GM21723 (cell line): Measurements from ENCODE around the gene DIAPH2.

Experiments used
- ATAC-seq: cut with Tn5 transposase; IDR thresholded peaks from one replicate; pipeline ENCODE4 v1.9.1; 2021; ENCODE audit warnings: mild to moderate bottlenecking, moderate library complexity; ENCODE audit not compliant: unreplicated experiment

DIAPH2 gene

DNA sequence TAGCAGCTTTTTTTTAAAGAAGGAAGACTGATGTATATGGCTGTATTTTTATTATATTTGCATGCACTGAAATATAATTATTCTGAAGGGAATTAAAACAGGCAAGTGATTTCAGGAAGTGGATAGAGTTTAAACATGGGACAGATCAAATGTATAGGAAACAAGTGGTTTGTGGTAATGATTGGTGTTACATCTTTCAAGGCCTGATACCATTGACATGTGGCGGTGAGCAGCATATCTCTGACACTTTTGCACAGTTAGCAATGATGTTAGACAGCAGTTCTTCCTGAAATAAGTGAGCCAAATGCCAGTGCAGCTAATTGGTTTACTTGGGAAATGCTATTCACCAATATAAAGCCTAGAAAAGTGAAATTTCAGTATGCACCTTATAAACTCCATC, 471.2 kb downstream of the DIAPH2 start:
- no peak for ATAC-seq

DNA sequence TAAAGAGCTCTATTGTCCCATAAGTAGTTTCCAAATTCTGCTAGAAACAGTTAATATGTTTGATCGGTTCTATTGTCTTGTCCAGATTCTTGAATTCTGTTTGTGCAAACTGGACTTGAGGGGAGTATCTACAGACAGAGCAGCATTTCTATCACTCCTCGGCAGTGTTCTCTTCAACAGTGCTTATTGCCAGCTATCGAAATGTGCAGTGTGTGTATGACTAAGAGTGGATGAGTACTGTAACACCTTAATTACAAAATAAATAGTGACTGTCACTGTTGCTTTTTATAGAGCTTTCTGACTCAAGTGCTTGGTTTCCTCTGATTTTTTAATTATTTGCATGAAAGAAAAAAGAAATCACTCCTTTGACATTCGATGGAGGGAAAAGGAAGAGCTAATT, 473.6 kb downstream of the DIAPH2 start:
- ATAC-seq: no peak

DNA sequence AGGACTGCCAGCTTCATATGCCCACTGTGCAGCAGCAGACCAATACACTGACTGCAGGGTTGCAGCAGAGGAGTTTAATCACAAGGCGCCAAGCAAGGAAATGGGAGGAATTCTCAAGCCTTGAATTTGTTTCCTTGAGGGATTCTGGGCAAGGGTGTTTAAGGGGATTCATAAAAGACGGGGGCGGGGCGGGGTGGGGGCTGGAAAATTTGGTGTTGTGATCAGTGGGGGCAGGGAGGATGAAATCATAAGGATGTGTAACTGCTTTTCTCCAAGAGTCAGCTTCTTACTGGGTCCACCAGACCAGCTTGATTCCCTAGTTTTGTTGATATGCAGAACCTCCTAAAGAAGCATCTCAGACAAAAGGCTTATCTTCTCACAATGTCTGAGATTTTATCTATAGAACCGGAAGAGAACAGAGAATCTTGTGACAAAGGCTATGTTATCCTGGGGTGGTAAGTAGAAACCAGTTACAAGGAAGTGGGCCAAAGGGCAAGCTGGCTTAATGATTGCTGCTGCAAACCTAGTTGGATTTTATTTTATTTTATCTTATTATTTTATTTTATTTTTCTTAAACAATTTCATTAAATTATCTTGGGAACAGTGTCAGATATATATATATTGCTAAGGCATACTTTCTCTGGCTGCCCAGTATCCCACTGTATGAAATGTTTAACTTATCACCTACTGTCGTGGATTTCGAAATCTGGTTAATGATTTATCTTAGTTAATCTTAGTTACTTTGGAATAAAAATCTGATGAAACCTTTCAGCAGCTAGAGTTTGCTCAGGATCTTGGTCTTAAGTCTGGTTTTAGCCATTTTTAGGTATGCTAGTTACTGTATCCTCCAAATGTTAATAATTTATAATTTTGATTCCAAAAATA, 475.5 kb downstream of the DIAPH2 start:
- no peak for ATAC-seq

DNA sequence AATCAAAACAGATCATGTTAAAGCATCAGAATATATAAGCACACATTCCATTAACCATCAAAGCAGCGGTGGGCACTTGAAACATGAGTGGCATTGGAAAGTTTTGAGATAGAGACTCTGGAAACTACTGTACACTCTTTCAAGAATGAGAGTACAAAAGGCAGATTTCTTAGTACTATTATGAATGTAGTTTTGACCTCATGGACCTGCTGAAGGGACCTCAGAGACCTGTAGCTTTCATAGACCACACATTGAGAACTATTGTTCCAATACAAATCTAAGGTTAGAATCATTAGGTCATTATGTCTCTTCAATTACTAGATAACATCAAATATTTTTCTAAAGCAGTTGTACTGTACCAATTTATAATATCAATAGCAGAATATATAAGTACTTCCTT, 482.7 kb downstream of the DIAPH2 start:
- no peak for ATAC-seq

DNA sequence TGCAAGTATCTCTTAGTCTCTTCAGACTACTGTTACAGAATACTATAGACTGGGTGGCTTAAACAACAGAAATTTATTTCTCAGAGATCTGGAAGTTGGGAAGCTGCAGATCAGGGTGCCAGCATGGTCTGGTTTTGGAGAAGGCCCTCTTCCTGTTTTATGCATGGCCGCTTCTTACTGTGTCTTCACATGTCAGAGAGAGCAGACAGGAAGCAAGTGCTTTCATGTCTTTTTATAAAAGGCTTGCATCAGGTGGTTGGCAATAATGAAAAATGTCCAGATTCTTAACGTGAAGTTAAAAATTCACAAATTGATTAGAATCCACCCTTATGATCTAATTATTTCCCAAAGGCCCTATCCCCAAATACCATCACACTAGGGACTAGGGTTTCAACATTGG, 484.0 kb downstream of the DIAPH2 start:
- peak; percentile 70 for ATAC-seq

DNA sequence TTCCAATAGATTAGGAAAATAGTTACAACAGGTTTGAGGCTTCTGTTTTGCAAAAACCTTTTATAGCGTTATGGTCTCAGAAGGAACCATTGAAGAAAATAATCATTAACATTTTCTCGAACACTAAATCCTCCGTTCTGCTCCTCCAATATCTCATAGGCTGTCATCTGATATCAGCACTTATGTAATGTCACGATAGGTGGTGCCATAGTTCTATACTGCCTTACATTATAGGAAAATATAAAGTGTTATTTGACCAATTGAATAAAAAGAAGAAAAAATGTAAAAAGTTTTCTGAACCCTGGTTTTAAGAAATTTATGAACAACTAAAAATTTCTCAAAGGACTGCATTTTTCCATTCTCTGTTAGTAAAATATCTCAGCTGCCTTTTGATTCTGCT, 490.5 kb downstream of the DIAPH2 start:
- ATAC-seq: no peak

DNA sequence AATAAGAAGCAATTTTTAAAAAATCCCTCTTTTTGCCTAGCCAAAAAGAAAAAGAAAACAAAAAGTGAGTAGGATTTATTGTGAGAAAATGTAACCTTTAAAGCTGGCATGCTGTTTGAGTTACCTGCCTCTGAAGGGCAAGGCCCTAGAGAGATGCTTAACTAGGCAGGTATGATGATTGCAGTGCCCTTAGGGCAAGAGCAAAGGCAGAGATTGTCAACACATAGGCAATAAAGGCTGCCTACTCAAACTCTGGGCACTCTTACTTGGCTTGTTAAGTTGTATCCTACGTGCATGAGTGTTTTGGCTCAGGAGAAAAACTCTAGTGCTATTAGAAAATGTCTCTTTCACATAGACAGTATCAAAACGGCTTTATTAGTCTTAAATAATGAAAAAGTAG, 505.0 kb downstream of the DIAPH2 start:
- no peak for ATAC-seq

DNA sequence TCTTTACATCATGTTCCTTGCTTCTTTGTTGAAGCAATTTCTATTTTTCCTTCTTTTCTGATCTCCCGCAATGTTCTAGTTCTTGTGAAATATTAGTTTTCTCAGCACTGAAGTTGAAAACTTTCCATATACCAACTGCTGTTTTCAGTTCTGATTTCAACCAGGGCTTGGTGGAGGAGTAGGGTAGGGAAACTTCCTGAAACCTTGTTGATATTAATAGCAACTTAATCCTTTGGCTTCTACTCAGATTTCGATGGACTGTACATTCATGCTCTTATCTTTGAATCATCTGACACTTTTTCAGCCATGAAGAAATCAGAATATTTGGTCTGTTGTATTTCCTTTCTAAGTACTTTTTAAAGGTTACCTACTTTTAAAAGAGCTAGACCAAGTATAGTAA, 514.9 kb downstream of the DIAPH2 start:
- ATAC-seq: no peak

DNA sequence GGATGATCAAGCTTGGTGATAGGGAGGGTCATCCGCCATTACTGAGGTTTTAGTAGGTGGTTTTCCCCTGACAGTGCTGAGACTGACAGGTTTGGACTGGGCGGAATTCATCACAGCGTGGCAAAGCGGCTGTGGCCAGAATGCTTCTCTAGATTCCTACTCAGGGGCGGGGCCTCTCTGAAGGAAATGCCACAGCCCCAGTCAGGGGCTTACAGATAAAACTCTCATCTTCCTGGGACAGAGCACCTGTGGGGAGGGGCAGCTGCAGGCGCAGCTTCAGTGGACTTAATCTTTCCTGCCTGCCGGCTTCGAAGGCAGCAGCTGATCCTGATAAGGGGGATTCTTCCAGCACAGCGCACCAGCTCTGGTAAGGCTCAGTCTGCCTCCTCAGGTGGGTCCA, 515.8 kb downstream of the DIAPH2 start:
- ATAC-seq: no peak

DNA sequence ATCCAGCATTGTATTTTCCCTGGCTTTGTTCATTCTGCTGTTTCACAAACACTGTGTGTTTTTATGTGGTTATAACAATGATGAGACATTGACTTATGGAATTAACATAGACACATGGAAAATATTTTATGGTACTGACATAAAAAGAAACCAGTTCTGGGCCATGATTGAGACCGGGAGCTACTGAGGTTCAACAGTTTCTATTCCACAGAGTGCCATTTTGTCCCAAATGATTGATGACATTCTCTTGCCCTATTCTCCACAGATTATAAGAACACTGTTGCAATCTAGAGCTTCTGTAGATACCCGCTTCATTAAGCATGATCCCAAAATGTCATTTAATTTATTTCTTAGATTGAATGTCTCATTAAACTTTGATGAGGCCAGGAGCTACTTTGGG, 525.9 kb downstream of the DIAPH2 start:
- no peak for ATAC-seq

DNA sequence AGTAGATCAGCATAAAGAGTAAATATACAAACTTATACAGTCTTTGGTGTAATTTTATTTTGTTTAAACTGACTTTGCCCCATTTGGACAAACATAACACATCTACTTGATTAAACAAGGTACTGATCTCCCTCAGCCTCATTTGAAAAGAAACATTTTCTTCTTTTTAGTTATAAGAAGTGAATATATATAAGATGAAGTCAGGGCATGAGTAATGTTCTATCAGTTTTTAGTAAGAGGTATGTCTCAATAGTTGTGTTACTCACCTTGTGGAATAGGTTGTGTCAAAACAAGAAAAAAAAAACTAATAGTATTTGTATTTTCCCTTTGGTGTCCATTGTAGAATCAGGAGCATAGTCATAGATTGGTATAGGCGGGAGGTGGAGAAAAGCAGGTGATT, 526.4 kb downstream of the DIAPH2 start:
- no peak for ATAC-seq

DNA sequence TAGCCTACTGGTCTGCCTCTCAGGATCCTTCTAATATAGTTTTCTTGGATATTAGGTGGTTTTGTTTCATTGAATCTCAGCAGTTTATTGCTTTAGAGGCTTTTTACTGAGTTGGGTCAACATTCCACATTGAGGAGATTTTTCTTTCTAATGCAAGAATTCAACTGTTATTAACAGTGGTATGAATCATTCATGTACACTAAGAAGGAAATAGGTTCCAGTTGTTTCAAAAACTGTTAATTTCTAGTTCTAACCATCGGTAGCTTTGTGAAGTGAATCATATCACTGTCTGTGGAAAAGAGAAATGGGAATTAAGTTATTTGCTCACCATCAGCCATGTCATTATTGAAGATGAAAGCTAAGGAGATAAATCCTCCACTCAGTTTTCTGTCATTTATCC, 530.5 kb downstream of the DIAPH2 start:
- no peak for ATAC-seq

DNA sequence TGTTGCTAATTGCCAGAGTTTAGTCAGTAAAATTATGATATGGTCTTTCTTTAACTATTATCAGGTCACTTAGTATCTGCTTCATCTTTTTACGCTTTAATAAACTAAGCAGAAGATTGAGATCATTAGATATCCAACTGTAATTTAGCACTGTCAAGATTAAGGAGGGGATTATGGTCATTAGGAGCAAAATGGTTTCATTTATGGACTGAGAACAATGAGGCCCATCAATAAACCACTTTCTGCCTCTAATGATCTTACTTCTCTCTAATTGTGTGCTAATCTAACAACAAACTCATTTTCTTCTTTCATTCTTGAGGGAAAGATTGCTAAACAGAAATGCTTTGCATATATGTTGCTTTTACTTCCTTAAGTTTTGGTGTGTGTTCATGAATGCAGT, 539.5 kb downstream of the DIAPH2 start:
- no peak for ATAC-seq

DNA sequence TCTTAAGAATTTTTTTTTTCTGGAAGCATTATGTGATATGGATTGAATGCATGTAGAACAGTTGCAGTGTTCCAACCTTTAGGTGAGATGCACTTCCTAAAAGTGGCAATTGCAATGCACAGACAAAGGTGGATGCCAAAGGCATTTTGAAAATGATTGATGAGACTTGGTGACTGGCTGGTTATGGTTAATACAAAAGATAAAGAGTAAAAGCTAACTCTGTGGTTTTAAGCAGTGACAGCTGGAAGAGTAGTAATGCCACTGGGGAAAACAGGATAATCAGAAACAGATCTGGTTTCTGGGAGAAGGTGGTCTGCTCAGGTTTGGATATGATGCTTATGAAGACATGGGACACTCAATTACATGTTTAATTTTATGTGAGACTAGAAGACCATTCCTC, 544.7 kb downstream of the DIAPH2 start:
- no peak for ATAC-seq

DNA sequence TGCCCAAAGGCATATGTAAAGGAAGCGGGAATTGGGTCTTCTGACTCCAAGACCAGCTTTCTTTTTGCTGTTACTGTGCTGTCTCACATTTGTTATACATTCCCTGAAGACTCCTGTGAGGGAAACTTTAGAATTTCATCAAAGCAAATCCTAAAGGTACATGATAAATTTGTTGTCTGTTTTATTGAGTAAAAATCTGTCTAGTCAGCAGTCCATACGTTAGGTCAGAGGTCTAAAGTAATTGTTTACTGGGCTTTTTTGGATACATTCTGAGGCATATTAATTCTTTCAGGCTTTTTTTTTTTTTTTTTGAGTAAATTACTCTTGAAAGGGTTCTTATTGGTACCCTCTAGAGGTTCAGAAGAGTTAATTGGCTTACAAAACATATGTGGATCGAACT, 546.3 kb downstream of the DIAPH2 start:
- no peak for ATAC-seq

DNA sequence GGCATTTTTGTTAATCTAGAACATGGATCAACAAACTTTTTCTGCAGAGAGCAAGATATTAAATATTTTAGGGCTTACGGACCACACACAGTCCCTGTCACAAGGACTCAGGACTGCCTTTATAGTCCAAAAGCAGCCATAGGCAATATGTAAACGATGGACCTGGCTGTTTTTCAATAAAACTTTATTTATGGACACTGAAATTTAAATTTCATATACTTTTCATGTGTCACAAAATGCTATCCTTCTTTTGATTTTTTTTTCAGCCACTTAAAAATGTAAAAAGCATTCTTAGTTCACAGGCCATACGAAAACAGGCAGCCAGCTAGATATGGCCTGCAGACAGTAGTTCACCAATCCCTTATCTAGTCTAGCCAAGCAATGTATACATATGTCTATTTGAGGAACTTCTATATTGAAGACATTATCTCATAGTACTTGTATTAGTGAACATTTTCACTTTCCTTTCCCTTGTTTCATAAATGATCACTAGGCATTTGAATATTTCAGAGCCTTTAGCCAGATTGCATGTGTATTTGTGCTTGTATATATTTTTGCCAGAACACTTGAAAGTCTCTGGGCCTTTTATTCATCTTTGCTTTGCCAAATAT, 549.9 kb downstream of the DIAPH2 start:
- ATAC-seq: peak; percentile 100

DNA sequence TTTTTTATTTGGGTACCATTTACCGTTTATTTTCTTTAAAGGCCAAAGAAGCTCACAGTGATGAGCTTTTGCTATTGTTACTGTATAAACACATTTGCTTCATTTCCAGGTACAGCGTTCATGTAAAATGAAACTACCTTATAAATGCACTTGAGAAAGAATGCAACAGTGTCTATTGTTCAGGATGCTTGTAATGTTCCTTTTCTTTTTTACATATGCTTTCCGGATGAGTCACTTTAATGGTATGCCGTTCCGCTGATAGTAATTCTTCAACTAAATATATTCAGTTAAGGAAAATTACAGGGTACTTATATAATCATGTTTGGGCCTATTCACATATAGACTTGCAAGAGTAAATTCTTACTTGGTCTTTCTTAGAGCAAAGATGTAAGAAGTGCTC, 554.0 kb downstream of the DIAPH2 start:
- no peak for ATAC-seq

DNA sequence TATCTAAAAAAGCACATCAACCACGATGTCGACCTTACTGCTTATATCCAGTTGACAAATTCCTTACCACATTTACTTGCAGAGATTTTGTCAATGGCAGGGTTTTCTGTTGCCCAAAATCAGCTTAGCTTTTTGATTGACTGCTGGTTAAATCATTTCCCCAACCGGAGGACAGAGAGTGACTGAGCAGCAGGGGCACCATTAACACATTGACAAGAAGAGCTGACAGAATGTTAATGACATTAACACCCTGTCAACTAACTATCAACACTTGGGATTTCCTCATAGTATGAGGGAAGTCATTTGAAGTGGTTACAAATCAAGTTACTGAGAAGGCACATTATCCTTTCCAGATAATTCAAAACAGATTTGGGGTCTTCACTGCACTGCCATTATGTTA, 567.5 kb downstream of the DIAPH2 start:
- ATAC-seq: no peak

DNA sequence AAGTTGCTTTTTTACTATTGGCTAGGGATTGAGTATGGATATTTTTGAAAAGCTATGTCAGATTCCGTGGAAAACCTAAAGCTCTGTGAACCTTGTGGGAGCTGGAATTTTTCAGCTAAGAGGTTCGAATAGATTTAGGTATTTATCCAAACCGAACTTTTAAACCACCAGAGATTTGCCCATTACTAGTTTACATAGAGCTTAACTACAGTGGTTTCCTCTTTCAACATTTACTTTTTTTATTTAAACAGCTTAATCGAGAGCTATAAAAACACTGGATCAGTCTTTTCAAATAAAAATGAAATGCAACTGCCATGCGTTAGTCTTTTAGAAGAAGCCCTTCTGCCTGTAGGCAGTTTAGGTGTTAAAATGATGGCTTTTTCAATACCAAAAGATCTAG, 576.0 kb downstream of the DIAPH2 start:
- no peak for ATAC-seq

DNA sequence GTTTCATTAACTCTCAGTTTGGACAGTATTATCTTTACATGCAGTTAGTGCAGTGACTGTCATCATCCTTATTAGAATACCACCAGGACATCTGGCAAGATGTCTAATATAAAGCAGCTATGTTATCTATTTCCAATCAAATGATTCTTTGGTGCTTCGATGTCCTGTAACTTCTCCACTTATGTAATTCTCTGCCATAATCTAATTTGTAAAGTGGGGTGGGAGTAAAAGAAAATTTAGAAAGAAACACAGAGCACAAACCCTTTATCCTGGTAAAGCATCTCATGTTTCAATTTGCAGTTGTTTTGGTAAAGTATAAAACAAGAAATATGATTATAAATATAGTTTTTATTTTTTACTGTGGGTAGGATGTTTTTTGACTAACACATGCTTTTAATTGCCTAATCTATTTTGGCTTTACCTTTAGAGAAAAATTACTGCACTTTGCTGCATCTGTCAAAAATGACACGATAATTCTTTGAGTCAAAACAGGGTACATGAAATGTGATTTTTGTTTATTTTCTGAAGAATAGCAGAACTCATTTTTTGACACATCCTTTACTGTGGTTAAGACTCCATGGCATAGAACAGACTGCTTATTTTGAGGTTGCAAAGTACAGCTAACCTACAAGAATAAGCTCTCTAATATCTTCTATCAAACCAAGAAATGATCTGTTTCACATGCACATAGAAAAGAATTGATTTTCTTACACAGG, 581.9 kb downstream of the DIAPH2 start:
- no peak for ATAC-seq

DNA sequence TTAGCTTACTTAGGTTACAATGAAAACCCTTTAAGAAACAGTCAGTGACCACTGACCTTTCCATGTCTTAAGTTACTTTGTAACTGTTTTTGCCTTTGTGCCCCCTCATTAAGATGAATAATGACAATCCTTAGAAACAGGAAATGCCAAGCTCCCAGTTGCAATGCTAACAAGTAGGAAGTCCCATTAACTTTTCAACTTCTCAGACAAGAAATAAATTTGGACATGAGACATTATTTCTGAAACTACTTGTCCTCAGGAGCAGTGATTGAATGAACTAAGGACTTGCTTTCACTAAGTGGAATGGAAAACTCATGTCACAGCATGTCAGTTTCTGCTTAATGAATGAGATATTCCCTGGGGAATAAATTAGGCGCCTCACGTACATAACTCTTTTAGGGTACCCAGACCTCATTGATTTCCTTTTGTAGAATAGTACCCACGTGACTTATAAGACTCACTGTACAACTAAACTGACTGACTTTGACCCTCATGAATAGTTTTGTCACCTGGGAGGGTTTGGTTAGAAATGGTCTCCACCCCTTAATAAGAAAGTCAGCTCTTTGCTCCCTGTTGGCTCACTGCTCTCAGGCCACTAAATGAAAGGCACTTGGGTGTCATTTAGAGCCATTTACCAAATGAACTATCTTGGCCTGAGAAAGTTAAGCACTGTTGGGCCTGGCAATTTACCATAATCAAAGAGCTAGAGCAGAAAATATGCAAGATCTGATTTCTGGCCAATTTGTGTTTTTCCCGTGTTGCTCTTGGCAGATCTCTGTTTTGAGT, 582.9 kb downstream of the DIAPH2 start:
- ATAC-seq: no peak
